MCF 10A (cell line): ENCODE data around the gene MBLAC1. TPM values are rescaled to one million over a fixed set of nuclear protein-coding genes. Genes with fewer than 3 reads are reported as not detected.

Experiments
- BruUV-seq: library from RNA; stranded (reverse); fragments of 400-500 nt; replicated peaks from 2 replicates; lab custom pipeline; 2021; lab: Mats Ljungman, UMichigan
- CTCF ChIA-PET: fragments of 300-600 bp; sonication (Branson Sonifier 250); formaldehyde crosslinking; extraction: SDS; loops from one replicate; lab custom pipeline; 2021; ENCODE audit warnings: antibody characterized with exemption, inconsistent platforms; lab: Yijun Ruan, JAX
- POLR2A ChIA-PET: fragments of 300-600, 350-650 bp; sonication (Branson Sonifier 250); formaldehyde crosslinking; extraction: SDS; loops from one replicate; lab custom pipeline; 2020; ENCODE audit warnings: antibody characterized with exemption, inconsistent platforms; lab: Yijun Ruan, JAX
- DNase-seq: peaks from one replicate; pipeline ENCODE4 v3.0.0-alpha.2; 2018; ENCODE audit not compliant: unreplicated experiment
- H3K27ac Mint-ChIP-seq: one replicate; pipeline ENCODE4 v1.8.0; 2022; ENCODE audit warnings: mild to moderate bottlenecking, low read depth, mixed read lengths; ENCODE audit not compliant: unreplicated experiment
- H3K27me3 Mint-ChIP-seq: one replicate; pipeline ENCODE4 v1.8.0; 2022; ENCODE audit warnings: mixed read lengths; ENCODE audit not compliant: insufficient read depth, unreplicated experiment
- H3K36me3 Mint-ChIP-seq: one replicate; pipeline ENCODE4 v1.8.0; 2022; ENCODE audit warnings: mild to moderate bottlenecking, moderate library complexity, mixed read lengths; ENCODE audit not compliant: insufficient read depth, unreplicated experiment
- H3K4me1 Mint-ChIP-seq: one replicate; pipeline ENCODE4 v1.8.0; 2022; ENCODE audit warnings: mixed read lengths; ENCODE audit not compliant: insufficient read depth, unreplicated experiment
- H3K4me3 Mint-ChIP-seq: one replicate; pipeline ENCODE4 v1.8.0; 2022; ENCODE audit warnings: mild to moderate bottlenecking, moderate library complexity, mixed read lengths; ENCODE audit not compliant: unreplicated experiment
- H3K9me3 Mint-ChIP-seq: one replicate; pipeline ENCODE4 v1.8.0; 2022; ENCODE audit warnings: mixed read lengths; ENCODE audit not compliant: unreplicated experiment
- intact Hi-C: fragments of 100-400 bp; cut with micrococcal nuclease; formaldehyde crosslinking; loops from 2 replicates; pipeline ENCODE4 v1.14.1; 2022
- total RNA-seq: library from RNA; stranded (reverse); gene quantifications from 2 replicates; pipeline ENCODE4 v1.2.3, GENCODE V29; 2022
- TF ChIP-seq, protein P1 (sequence below): fragments of 200-600 bp; IDR thresholded peaks from one replicate; pipeline ENCODE4 v1.8.0; 2022; ENCODE audit warnings: antibody characterized with exemption, mild to moderate bottlenecking; ENCODE audit not compliant: unreplicated experiment

MBLAC1 gene
- total RNA-seq, 1 experiment from 2014 or later = 3.2 TPM

DNA sequence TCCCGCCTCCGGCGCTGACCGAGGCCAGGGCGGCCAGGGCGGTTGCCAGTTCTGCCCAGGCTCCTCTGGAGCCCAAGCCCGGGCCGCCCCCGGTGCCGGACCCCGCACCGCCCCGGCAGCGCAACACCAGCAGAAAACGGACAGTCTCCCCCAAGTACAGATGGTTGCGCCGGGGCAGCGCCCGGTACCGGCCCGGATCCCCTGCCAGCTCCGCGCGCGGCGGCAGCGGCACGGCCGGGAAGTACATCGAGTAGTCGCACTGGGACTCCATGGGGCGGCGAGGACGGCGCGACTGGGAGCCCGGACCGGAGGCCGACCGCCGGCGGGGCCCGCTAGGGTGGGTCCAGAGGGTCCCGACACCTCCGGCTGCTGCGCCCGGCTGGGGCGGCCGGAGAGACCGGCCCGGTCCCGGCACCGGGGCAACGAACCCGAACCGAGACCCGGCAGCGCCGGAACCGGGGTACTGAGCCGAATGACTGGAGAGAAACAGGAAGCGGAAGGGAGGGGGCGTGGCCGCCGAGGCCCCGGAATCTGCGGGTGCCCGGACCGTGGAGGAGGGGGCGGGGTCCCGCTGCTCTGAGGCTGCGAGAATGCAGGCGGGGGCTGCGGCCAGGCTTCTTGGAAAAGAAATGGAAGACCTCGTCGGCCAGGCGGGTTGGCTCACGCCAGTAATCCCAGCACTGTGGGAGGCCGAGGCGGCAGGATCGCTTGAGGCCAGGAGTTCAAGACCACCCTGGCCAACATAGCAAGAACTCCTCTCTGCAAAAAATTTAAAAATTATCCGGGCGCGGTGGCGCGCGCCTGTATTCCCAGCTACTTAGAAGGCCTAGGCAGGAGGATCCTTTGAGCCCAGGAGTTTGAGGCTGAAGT is 31.7 kb downstream of the MBLAC1 start, which contains the start of gene TRAPPC14:
Gene TRAPPC14 (minus strand): TSS at position 495 of the 870 bp plus-strand sequence. CDS start 224 bp downstream, at position 271.
- Mint-ChIP-seq H3K4me3 (peak within 1 kb of the TSS; percentile 77), H3K27ac (no peak within 1 kb of the TSS), H3K27me3 (no peaks in the 10 kb centered on the region), H3K36me3 (peaks cover 21% of the 10 kb centered on the region), H3K4me1 (peaks cover 16% of the 10 kb centered on the region), H3K9me3 (no peaks in the 10 kb centered on the region)
- ChIA-PET POLR2A (interaction anchor here (0.7 to 5.5 kb wide), 9 partner anchors 9 to 57 kb away, joined by 3 to 58 read pairs (median 4); partner anchors contain the start of genes AP4M1, GAL3ST4, GPC2 and LAMTOR4), CTCF (interaction anchor here (0.7 to 1.2 kb wide), 5 partner anchors 26 to 400 kb away, joined by 3 to 4 read pairs (median 4); no protein-coding TSS in a partner anchor)
- TF ChIP-seq, protein P1, sequence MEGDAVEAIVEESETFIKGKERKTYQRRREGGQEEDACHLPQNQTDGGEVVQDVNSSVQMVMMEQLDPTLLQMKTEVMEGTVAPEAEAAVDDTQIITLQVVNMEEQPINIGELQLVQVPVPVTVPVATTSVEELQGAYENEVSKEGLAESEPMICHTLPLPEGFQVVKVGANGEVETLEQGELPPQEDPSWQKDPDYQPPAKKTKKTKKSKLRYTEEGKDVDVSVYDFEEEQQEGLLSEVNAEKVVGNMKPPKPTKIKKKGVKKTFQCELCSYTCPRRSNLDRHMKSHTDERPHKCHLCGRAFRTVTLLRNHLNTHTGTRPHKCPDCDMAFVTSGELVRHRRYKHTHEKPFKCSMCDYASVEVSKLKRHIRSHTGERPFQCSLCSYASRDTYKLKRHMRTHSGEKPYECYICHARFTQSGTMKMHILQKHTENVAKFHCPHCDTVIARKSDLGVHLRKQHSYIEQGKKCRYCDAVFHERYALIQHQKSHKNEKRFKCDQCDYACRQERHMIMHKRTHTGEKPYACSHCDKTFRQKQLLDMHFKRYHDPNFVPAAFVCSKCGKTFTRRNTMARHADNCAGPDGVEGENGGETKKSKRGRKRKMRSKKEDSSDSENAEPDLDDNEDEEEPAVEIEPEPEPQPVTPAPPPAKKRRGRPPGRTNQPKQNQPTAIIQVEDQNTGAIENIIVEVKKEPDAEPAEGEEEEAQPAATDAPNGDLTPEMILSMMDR = no peak
- peak; percentile 77 for DNase-seq
- intact Hi-C loops = no loop called here
- no TSS peak for BruUV-seq

DNA sequence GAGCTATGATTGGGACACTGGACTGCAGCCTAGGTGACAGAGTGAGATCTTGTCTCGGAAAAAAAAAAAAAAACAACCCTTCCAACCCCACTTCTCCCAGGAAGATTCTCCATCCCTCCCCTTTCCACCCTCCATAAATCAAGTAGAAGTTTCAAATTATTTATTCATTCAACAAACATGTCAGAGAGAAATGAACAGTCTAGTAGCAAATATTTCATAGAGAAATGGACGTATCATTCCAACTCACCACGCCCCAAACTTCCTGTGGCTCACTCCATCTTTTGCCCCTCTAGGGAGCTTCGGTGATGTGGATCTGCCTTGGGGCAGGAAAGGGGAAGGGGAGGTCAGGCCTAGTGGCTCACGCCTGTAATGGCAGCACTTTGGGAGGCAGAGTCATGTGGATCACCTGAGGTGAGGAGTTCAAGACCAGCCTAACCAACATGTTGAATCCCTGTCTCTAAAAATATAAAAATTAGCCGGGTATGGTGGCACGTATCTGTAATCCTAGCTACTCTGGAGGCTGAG is 32.4 kb downstream of the MBLAC1 start:
- peaks cover 22% of the 10 kb centered on the region for H3K4me1 Mint-ChIP-seq
- H3K4me3 Mint-ChIP-seq = peak overlapping the region; percentile 77
- POLR2A ChIA-PET = interaction anchor here (0.8 to 5.5 kb wide), 4 partner anchors 8 to 57 kb away, joined by 4 to 58 read pairs (median 5); partner anchors contain the start of genes AP4M1, GAL3ST4 and LAMTOR4
- no TSS peak for BruUV-seq
- no peak overlapping the region for H3K27ac Mint-ChIP-seq
- TF ChIP-seq, protein P1 = no peak
- H3K36me3 Mint-ChIP-seq = peaks cover 21% of the 10 kb centered on the region
- H3K27me3 Mint-ChIP-seq = no peaks in the 10 kb centered on the region
- no peak for DNase-seq
- H3K9me3 Mint-ChIP-seq = no peaks in the 10 kb centered on the region
- CTCF ChIA-PET = interaction anchor here (0.7 to 1.2 kb wide), 3 partner anchors 26 to 399 kb away, joined by 3 to 4 read pairs (median 3); no protein-coding TSS in a partner anchor
- intact Hi-C loops = no loop called here

DNA sequence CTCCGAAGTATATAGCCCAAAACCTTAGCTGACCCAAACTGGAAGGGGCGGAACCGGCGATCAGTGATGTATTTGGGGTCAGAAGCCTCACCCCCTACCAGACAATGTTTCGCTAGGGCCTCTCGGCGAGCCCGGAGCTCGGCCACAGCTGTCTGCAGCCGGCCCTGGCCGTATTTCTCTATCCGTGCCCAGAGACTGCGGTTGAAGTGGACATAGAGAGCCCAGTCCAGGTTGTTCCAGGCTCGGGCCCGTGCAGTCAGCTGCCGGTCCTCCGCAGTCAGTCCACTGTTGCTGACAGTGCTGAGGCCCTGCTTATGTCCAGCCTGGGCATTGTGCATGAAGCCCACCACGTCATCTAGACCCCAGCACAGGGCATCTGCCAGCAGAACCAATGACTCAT is 33.3 kb downstream of the MBLAC1 start:
- Mint-ChIP-seq H3K36me3 (peaks cover 21% of the 10 kb centered on the region), H3K4me3 (no peak overlapping the region), H3K9me3 (no peaks in the 10 kb centered on the region), H3K27ac (no peak overlapping the region), H3K27me3 (no peaks in the 10 kb centered on the region), H3K4me1 (peaks cover 22% of the 10 kb centered on the region)
- TF ChIP-seq, protein P1 = no peak
- intact Hi-C loops = no loop called here
- ChIA-PET POLR2A (interaction anchor here (5.5 kb wide), 1 partner anchor 12 kb away, joined by 58 read pairs; the partner anchor contains the start of gene LAMTOR4), CTCF (no interaction called here)
- no peak for DNase-seq
- no TSS peak for BruUV-seq
